ENCODE data around the gene MRPL54.

- TF ChIP-seq POLR2AphosphoS5 (IDR thresholded peaks at IDR 0.05; ENCODE audit: low read depth, low read length): no peak
- TF ChIP-seq POLR2A (IDR thresholded peaks at IDR 0.05; ENCODE audit: low read depth, low read length): no peak
- no peak for TF ChIP-seq TAF1 (IDR thresholded peaks at IDR 0.05; ENCODE audit: borderline replicate concordance, low read depth, low read length)
Observed at GRCh38 chr19:3813473-3814392, 51.3 kb downstream of the MRPL54 start.
